GM18873 (cell line): ENCODE results near the gene GNPDA2.
A peak's percentile ranks its signal among the peaks of the same experiment; 100 is the strongest.

Experiments
- ATAC-seq: cut with Tn5 transposase; IDR thresholded peaks from one replicate; pipeline ENCODE4 v1.9.1; 2021; ENCODE audit warnings: mild to moderate bottlenecking, moderate library complexity, moderate number of reproducible peaks; ENCODE audit not compliant: unreplicated experiment, low FRiP score

The GNPDA2 gene

GRCh38 chr4:44684648-44685047, 41.7 kb downstream of the GNPDA2 start:
- no peak for ATAC-seq

DNA sequence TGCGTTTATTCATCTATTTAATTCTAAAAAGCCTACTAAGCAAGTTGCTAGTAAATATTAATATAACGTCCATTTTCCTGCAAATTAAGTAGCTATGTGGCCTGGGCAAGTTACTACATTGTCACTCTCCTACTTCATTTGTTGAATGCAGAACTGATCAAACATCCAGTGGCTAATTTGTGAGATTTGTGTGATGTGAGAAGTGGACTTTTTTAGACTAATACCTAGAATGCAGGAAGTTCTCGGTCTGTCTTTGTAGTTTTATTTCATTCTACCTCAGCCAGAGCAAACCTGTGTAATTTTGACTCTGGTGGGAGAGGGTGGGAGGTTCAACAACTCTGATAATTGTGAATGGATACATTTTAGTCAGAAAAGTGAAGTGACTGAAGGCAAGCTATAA, 47.3 kb downstream of the GNPDA2 start:
- no peak for ATAC-seq

DNA sequence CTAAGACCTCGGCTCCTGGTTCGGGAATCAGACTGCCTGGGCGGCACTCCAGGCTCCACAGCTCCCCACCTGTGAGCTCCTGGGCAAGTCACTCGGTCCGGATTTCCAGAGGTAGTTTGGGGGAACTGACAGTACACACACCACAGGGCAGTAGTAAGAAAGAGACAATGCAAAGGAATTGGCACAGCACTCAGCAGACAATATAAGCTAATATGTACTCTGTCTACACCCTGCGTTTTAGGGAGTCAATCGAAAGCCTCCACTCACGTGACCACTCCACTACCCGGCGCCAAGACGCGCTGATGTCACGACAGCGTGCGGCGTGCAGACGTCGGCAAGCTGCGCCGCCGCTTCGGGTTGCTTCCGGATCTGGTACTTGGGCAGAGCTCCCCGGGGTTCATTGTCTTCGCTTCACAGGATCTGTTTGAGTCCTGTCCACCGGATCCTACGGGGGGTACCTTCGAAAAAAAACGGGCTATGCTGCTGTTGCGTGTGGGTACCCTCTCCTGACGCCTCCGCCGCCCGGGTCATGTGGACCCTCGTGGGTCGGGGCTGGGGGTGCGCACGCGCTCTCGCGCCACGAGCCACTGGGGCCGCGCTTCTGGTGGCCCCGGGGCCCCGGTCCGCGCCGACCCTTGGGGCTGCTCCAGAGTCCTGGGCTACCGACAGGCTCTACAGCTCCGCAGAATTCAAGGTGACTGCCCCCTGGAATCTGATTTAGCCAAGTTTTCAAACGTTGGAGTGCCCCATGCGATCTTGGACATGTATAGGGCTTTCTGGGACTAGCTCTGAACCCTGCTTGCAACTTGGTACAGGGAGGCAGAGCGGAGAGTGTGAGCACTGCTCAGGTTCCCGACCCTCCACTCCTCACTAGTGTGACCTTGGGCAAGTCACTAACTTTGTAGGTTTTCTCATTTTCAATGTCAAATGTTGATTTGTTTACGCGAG, 48.0 kb downstream of the GNPDA2 start, which contains the start of gene GUF1:
Gene GUF1 (plus strand): TSS at position 327 of the 948 bp plus-strand sequence. CDS start 203 bp downstream, at position 530.
- ATAC-seq = peak; percentile 98

DNA sequence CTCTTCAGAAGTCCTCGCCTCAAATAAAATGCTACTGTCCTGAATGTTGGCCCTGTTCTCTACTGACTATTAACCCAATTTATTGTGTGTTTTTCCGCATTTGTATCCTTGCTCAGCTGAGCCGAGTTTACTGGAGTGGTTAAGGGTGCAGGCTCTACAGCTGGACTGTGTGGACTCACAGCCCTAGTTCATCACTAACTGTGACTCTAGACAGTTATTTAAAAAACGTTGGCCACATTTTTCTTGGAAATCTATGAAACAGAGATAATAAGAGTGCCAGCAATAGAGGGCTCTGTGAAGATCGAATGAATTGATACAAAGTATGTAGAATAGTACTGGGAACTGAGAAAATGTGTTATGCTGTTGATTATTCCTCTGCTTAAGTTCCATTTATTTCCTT, 51.0 kb downstream of the GNPDA2 start:
- no peak for ATAC-seq

DNA sequence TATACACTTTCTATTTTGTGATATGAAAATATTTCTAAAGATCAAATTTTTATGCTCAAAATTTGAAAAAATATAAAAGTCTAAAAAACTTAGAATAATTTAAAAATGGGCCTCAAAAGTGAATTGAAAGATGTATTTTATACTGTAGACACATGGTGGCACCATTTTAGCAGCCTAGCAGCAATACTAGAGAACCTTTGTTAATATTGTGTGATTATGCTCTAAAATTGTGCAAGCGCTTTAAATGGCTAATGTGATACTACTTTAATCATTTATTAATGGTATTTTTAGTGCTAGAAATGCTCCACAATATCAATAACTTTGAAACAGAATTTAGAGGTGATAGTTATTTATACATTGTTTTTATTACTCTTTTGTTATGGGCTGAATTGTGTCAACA, 51.9 kb downstream of the GNPDA2 start:
- ATAC-seq = no peak

- ATAC-seq = no peak
These were observed 54.7 kb downstream of the GNPDA2 start for GRCh38 chr4:44671636-44672035.

GRCh38 chr4:44670506-44671199, 55.7 kb downstream of the GNPDA2 start:
- ATAC-seq = no peak

DNA sequence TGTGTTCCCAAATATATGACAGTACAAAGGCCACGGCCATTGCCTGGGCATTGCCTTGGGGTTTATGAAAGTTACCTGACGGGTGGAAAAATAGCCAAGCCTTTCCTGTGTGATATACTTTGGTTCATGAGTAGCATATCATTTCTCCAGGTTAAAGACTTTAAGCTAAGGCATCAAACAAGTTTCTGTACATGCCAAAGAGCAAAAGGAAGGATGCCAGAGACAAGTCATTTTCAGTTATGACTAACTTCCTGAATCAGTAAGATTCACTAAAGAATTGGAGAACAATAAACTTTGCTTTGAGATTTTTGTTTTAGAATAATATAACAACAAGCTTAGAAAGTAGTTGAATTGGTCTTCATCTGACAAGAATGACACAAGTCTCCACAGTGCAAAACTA, 57.8 kb downstream of the GNPDA2 start:
- ATAC-seq = no peak

- no peak for ATAC-seq
These were observed 62.7 kb downstream of the GNPDA2 start for GRCh38 chr4:44663539-44664263.

GRCh38 chr4:44662623-44663005, 63.7 kb downstream of the GNPDA2 start:
- ATAC-seq = no peak

DNA sequence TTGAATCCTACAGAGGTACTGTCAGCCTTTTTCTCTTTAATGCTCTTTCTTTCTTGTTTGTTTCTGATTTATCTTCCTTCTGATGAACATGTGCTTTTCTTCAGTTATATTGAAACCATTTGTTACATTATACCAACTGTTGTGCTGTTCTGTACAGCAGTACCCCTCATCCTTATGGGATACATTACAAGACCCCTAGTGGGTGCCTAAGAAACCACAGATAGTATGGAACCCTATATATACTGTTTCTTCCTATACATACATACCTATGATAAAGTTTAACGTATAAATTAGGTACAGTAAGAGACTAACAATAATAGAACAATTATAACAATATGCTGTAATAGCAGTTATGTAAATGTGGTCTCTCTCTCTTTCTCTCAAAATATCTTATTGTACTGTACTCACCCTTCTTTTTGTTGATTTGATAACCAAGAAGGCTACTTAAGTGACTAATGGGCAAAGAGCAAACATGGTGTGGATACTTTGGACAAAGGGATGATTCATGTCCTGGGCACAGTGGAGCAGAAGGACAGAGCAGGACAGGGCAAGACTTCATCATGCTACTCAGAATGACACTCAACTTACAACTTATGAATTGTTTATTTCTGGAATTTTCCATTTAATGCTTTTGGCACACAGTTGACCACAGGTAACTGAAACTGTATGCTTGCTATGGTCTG, 64.3 kb downstream of the GNPDA2 start:
- ATAC-seq = no peak

DNA sequence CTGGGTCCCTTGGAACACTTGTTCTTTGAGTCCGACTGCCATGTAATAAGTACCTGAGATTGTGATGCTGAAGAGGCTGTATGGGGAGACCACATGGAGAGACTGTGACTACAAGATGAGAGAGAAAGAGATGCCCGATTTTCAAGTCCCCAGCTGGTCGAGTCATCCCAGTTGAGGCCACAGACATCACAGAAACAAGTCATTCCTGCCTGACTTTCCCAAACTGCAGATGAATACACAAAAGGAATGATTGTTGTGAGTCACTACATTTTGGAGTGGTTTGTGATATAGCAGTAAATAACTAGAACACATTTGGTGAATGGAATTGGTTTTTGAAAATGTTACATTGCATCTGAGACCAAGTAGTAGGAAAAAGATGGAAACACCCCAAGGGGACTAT, 66.0 kb downstream of the GNPDA2 start:
- ATAC-seq = no peak

DNA sequence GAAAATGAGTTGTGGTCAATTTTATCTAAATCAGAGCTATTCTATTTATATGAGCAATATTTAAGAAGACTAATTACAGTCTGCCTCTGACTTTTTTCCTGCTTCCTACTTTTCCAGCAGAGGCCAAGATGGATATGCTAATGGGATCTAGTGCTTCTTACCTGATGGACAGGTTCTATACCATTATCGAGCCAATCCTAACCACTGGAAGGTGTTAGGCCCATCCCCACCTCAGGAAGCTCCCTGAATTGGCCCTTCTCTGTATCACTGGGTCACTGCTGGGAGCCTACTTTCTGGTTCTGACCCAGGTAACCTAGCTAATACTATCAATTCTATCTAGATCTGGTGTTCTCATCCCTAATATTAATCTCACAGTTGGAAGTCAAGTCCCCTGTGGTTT, 74.4 kb downstream of the GNPDA2 start:
- ATAC-seq = no peak
